NCI-H1105 treated with DMSO at 0.1 percent for 48 hours (cell line): ENCODE results near the gene LIPC.
A peak's percentile ranks its signal among the peaks of the same experiment; 100 is the strongest.

ENCODE experiments used
- DNase-seq: peaks from one replicate; lab custom pipeline; 2025; lab: John Stamatoyannopoulos, UW

LIPC gene

GRCh38 chr15:58475573-58476524, 44.1 kb downstream of the LIPC start:
- DNase-seq = peak; percentile 95

DNA sequence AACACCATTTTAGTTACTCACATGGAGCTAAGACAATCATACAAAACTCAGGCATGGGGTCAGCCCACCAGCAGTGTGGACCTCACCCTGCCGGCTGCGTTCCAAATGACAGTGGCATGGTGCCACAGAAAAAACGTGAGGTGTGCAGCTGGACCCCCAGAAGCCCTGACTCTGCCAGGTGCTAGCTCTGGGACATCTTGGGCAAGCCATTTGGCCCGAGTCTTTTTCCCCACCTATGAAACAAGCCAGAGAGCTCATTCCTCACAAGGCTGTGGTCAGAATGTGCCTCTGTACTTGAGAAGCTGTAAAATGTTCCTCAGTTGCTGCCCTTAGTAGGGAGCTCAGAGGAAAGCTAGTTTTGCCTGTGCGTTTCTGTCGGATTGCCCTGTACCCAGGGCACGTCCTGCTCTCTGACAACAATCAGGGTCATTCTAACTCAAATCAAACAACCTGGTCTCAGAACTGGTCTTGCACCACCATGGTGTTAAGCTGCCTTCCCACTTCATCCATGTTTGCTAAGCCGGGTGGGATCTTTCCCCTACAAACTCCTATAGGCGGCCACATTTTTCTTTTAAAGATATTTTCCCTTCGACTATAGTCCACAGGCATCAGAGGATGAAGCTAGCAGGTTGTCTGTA, 44.9 kb downstream of the LIPC start:
- DNase-seq = no peak

GRCh38 chr15:58477170-58477569, 45.4 kb downstream of the LIPC start:
- DNase-seq = no peak

DNA sequence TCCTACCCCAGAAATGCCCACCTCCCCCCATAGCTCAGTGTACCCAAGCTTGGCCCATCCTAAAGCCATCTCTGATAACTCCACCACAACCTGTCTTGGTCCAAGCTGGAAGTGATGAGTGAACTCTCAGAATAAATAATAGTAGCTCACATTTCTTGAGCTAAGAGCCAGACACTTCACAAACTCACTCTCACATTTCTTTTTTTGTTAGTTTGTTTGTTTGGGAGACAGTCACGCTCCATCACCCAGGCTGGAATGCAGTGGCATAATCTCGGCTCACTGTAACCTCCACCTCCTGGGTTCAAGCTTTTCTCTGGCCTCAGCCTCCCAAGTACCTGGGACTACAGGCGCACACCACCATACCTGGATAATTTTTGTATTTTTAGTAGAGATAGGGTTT, 46.2 kb downstream of the LIPC start:
- no peak for DNase-seq

GRCh38 chr15:58478579-58478978, 46.8 kb downstream of the LIPC start:
- no peak for DNase-seq

GRCh38 chr15:58479941-58480340, 48.1 kb downstream of the LIPC start:
- DNase-seq = no peak

- DNase-seq = no peak
These were observed 51.6 kb downstream of the LIPC start for GRCh38 chr15:58483376-58483775.

GRCh38 chr15:58484791-58485600, 53.2 kb downstream of the LIPC start:
- DNase-seq = no peak

- no peak for DNase-seq
These were observed 54.3 kb downstream of the LIPC start for GRCh38 chr15:58486062-58486461.

DNA sequence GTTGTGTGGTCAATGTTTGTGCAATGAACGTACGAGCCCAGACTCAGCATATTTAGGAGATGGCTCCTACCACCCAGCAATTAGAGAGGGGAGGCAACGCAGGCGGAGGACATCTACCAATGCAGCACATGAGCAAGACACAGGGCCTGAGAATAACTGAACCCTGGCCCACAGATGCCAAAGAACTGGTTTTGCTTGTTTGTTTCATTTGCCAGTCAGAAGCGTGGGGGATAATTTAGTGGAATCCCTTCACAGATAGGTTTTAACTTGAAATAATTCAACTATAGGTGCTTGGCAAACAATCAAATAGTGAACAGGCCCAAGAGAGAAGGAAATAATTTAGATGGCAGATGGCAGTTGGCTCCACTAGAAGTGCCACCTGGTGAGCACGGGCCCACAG, 54.8 kb downstream of the LIPC start:
- DNase-seq = peak; percentile 8

- DNase-seq = no peak
These were observed 55.4 kb downstream of the LIPC start for GRCh38 chr15:58487041-58487723.

DNA sequence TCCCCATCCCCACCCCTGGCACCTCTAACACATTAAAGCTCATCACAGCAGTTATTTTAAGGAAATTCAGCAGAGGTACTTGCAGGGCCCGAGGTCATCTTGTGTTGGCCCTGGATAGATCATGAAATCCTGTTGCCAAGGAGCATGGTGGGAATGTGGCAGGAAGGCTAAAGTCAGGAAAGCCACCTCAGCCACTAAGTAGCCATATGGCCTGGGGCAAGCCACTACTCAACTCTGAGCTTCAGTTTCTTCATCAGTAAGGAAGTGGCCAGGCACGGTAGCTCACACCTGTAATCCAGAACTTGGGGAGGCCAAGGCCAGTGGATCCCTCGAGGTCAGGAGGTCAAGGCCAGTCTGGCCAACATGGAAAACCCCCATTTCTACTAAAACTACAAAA, 55.9 kb downstream of the LIPC start:
- DNase-seq = no peak

DNA sequence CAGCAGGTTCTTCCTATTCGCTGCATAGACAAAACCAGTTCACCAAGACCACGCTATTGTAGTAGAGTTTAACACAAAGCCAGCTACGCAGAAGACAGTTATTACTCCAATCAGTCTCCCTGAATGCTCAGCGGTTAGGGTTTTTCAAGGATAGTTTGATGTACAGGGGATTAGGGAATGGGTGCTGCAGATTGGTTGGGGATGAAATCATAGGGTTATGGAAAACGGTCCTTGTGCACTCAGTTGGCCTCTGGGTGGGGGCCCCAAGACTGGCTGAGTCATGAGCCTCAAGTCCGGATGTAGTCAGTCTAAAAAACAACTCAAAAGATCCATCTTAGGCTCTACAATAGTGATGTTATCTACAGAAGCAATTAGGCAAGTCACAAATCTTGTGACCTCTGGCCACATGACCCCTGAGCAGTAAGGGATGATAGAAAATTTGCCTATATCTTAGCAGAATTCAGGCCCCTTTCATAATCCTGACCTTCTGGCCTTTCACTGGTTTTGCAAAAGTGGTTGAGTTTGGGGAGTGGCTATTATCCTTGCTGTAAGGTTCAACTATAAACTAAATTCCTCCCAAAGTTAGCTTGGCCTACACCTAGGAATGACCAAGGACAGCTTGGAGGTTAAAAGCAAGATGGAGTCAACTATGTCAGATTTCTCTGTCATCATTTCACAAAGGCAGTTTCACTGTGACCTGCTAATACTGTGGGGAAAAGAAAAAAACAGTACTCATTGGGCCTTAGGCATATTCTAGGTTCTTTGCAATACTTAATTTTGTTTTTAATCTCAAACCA, 57.7 kb downstream of the LIPC start:
- no peak for DNase-seq

DNA sequence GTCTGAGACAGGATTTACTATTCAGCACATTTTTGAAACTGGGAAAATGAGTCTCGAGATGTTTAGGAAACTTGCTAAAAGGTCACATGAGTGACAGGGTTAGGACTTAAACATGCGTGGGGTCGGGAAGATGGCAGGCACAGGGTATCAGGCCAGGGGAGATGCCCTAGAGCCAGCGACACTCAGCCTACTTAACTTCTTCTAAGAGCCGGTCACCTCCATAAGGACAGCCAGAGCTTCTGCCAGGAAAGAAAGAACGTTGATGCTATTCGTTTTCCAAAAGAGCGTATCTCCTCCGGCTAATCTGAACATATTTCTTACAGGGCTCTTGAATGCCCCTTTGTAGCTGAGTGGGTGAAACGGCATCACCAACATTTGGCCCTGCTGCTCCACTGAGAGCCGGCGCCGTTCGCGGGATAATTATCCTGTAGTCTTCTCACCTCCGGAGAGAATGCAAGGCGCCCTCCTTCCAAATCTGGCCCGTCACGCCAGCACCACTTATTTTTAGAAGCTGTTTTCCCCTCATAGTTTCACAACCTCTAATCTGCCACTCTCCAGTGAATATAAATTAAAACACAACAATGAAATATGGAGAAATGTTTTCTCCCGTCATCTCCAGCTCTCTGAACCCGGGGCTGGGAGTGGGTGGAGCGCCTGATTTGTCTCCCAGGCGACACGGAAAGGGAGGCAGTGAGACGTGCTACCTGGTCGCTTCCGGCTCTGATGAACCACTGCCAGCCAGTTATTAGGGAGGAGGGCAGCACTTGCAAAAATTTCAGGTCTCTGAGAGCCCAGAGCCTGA, 58.5 kb downstream of the LIPC start:
- DNase-seq = peak; percentile 73

DNA sequence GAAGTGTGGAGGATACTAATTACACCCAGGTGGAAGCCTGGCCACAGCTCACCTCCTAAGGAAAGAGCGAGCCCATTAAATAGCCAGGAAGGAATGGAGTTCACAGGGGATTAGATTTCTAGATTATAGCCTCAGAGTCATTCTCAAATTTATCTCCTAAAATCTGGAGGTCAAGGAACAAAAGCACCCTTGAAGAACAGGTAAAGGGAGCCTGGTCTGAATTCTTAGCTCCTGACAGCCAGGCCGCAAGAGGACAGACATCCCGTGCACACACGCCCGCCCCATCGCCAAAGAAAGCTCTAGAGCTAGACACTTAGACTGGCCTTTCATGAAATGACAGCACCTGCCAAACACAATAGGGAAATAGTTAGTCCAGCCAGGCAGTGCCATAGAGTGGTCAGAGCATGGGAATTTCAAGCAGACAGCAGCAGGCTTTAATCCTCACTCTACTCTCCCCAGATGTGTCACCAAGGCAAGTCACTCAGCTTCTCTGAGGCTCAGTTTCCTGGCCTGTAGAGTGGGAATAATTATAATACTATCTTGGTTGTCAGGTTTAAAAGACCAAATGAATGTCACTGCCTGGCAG, 59.2 kb downstream of the LIPC start:
- DNase-seq = no peak

DNA sequence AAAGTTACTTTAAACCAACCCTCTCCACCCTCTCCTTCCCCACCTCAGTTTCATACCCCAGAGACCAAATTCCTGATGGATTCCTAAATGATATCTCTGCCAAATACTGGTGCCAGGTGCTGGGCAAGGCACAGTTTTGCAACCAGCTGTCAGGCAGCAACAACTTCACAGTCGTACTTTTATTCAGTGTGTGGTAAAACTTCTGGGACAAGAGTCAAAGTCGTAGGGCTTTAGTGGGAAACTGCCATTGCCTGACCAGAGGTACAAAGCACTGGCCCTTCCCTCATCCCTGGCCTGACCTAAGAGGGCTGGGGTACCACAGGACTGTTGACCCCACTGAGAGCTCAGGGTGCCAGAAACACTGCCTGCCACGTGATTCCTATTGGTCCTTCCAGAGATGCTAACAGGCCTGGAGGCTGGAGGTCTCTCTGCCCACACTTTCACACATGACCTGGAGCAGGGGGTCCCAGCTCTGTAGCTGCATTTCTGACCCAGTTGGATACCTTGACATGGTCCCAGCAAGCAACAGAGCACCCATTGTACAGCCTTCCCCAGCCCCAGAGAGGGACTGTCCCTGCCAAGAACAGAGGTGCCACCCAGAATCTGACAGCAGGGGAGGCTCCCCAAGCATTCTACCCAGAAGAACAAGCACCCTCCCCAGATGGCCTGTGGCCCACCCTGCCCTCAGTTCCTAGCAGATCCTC, 59.9 kb downstream of the LIPC start:
- DNase-seq = no peak

- DNase-seq = no peak
These were observed 61.0 kb downstream of the LIPC start for GRCh38 chr15:58492661-58493397.

DNA sequence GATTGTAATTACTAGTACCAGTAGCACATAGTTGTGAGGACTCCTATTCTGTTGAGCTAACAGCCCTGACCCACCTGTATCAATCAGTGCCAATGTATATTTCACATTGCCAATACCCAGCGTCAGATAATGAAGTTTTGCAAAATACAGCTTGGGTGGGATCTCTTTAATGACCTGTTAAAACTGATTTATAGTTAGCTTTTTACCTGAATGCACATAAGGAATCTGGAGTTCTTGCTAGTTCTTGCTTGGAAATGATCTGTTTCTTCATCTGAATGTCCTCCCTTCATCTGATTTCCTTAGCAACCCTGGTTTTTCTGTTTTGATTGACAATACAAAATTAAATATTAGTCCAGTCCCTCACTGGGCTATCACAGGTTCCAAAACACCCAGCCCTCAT, 62.8 kb downstream of the LIPC start:
- DNase-seq = no peak
